ENCODE results near the gene KCNMA1.

DNA sequence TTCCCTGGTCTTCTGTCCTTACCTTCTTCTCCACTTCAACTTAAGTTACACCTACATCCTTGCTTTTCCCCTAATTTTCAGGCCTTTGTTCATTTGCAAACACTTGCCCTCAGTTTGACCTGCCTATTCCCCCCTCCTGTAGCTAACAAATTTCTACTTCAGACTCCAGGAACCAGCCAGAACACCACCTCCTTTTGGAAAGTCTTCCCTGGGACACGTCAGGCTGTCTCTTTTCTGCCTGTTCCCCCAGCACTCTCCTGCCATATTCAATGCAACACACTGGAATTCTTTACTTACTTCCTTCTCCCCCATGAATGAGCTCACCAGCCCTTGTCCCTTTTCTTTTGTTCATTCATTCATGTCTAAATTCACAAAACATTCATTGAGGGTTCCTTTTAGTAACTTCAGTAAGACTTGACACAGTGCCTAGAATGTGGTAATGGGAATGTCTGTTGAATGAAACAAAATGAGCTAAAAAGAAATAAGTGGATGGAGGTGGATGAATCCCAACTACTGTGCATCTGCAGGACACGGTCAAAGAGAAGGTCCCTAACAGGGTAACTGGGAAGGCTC is 478.0 kb downstream of the KCNMA1 start:
- TF ChIP-seq, protein P1, sequence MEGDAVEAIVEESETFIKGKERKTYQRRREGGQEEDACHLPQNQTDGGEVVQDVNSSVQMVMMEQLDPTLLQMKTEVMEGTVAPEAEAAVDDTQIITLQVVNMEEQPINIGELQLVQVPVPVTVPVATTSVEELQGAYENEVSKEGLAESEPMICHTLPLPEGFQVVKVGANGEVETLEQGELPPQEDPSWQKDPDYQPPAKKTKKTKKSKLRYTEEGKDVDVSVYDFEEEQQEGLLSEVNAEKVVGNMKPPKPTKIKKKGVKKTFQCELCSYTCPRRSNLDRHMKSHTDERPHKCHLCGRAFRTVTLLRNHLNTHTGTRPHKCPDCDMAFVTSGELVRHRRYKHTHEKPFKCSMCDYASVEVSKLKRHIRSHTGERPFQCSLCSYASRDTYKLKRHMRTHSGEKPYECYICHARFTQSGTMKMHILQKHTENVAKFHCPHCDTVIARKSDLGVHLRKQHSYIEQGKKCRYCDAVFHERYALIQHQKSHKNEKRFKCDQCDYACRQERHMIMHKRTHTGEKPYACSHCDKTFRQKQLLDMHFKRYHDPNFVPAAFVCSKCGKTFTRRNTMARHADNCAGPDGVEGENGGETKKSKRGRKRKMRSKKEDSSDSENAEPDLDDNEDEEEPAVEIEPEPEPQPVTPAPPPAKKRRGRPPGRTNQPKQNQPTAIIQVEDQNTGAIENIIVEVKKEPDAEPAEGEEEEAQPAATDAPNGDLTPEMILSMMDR (IDR thresholded peaks at IDR 0.05 in 4 of 5, conservative IDR thresholded peaks at IDR 0.05 in 1 of 5) = no peak
- no peak for TF ChIP-seq POLR2A (IDR thresholded peaks at IDR 0.05)
